Heart left ventricle (tissue), 13 donors: ENCODE data around the gene TINAG.

Source experiments
- POLR2A ChIP-seq, 2 donors: fragments of 450-650 bp; IDR thresholded peaks; one replicate each; pipeline ENCODE4 v1.6.1; 2017; ENCODE audit warnings: antibody characterized with exemption in 2 of 2, mild to moderate bottlenecking in 2 of 2, moderate library complexity in 2 of 2
- TF ChIP-seq, protein P1 (sequence below), 12 donors: fragments of 200-600 bp; sonication (generic) in 4 of 12; IDR thresholded peaks; one replicate each; pipeline versions ENCODE4 v1.5.0 to v1.8.0; 2018 to 2022; ENCODE audit warnings: antibody characterized with exemption in 12 of 12, mild to moderate bottlenecking in 5 of 12
- donor health status: ischemic (EF 13 %, LVEDD 7.1; RV severe dilation, severe dysfunction).
- donor health status: DM: no; HTN: yes; CAD: no.
- donor health status: DM: no; HTN: no; CAD: no.
- donor health status: ischemic (EF 25% LVEDD 6.9; RV normal size, moderate dysfunction).
- donor health status: ischemic (EF 25% LVEDD 5.7; RV mildly dilated, moderate dysfunction).
- donor health status: ischemic (EF 35%, LVEDD 5.7; RV mildly dilated, moderate dysfunction).
- donor health status: nonischemic (EF 11% LVEDD 7.7; RV severe dilation, severe dysfunction).
- donor health status: DM: yes; HTN: yes; CAD: no.
- donor health status: PGD.
- donor health status: ischemic (EF 29% LVEDD 5.4; RV normal size, mild dysfunction).
- donor health status: nonischemic (EF 23%, LVEDD 6.1; RV moderate dilation, normal function).

DNA sequence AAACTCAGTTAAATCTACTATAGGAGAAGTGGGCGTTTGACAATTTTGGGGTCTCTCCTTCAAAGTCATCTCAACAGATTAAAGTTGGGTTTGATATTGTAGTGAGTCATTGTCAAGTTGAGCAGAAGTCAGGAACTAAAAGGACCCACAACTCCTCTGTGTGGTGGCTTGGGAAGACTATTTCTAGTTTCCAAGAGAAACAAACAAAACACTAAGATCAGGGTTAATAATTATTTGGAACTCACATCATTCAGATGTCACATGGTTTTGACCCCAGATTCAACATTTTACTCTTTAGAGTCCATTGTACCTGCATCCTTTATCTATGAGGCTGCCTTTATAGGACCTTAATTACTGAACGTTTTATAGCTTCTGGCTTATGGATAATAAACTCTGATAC is 45.3 kb upstream of the TINAG start:
- no peak for TF ChIP-seq POLR2A (IDR thresholded peaks at IDR 0.05)
- TF ChIP-seq, protein P1, sequence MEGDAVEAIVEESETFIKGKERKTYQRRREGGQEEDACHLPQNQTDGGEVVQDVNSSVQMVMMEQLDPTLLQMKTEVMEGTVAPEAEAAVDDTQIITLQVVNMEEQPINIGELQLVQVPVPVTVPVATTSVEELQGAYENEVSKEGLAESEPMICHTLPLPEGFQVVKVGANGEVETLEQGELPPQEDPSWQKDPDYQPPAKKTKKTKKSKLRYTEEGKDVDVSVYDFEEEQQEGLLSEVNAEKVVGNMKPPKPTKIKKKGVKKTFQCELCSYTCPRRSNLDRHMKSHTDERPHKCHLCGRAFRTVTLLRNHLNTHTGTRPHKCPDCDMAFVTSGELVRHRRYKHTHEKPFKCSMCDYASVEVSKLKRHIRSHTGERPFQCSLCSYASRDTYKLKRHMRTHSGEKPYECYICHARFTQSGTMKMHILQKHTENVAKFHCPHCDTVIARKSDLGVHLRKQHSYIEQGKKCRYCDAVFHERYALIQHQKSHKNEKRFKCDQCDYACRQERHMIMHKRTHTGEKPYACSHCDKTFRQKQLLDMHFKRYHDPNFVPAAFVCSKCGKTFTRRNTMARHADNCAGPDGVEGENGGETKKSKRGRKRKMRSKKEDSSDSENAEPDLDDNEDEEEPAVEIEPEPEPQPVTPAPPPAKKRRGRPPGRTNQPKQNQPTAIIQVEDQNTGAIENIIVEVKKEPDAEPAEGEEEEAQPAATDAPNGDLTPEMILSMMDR (IDR thresholded peaks at IDR 0.05): no peak
